PC-3 (cell line): ENCODE measurements around the gene NTRK2. TPM values are rescaled to one million over a fixed set of nuclear protein-coding genes. Genes with fewer than 3 reads are reported as not detected.

Source experiments
- ATAC-seq: fragments of 200-7000 bp; cut with Tn5 transposase; 2 replicates; pipeline ENCODE4 v1.9.1; 2020; ENCODE audit warnings: mild to moderate bottlenecking, moderate library complexity
- BruUV-seq: library from RNA; stranded (reverse); fragments of 400-500 nt; replicated peaks from 2 replicates; lab custom pipeline; 2021; lab: Mats Ljungman, UMichigan
- CTCF ChIA-PET: fragments of 300-600 bp; sonication (Branson Sonifier 250); formaldehyde crosslinking; loops from one replicate; lab custom pipeline; 2022; ENCODE audit warnings: antibody characterized with exemption; lab: Charles Lee
- POLR2A ChIA-PET: fragments of 300-600 bp; sonication (Branson Sonifier 250); formaldehyde crosslinking; loops from one replicate; lab custom pipeline; 2022; ENCODE audit warnings: antibody characterized with exemption; ENCODE audit not compliant: unreplicated experiment; lab: Charles Lee
- DNase-seq: peaks from one replicate; pipeline ENCODE4 v3.0.0-alpha.2; 2015
- H2AFZ ChIP-seq: fragments of 300-600 bp; sonication (generic); 2 replicates; pipeline ENCODE4 v1.6.0; 2016; ENCODE audit warnings: antibody characterized with exemption, low read length
- H3F3A ChIP-seq: fragments of 300-600 bp; sonication (generic); one replicate; pipeline ENCODE4 v1.6.0; 2017; ENCODE audit warnings: antibody characterized with exemption, low read length, control low read depth, mild to moderate bottlenecking; ENCODE audit not compliant: unreplicated experiment
- H3K27ac ChIP-seq: fragments of 300-600 bp; sonication (generic); 2 replicates; pipeline ENCODE4 v1.5.1; 2016; ENCODE audit warnings: mild to moderate bottlenecking, low read length
- H3K27me3 ChIP-seq: fragments of 300-600 bp; sonication (generic); 2 replicates; pipeline ENCODE4 v1.6.1; 2016; ENCODE audit warnings: low read length, mixed read lengths
- H3K36me3 ChIP-seq: fragments of 300-600 bp; sonication (generic); 2 replicates; pipeline ENCODE4 v1.6.1; 2016; ENCODE audit warnings: low read depth, mixed run types, low read length, mixed read lengths
- H3K4me1 ChIP-seq: fragments of 300-600 bp; sonication (generic); 2 replicates; pipeline ENCODE4 v1.5.1; 2016; ENCODE audit warnings: low read length; ENCODE audit not compliant: insufficient read depth
- H3K4me2 ChIP-seq: fragments of 300-600 bp; sonication (generic); 2 replicates; pipeline ENCODE4 v1.6.0; 2016; ENCODE audit warnings: low read length
- H3K4me3 ChIP-seq: fragments of 300-600 bp; sonication (generic); 2 replicates; pipeline ENCODE4 v1.5.1; 2016; ENCODE audit warnings: mild to moderate bottlenecking, low read length, mixed read lengths
- H3K79me2 ChIP-seq: fragments of 300-600 bp; sonication (generic); 2 replicates; pipeline ENCODE4 v1.6.1; 2017; ENCODE audit warnings: low read length, mixed read lengths
- H3K9ac ChIP-seq: fragments of 300-600 bp; sonication (generic); 2 replicates; pipeline ENCODE4 v1.6.0; 2016; ENCODE audit warnings: mild to moderate bottlenecking, low read length
- H3K9me2 ChIP-seq: fragments of 300-600 bp; sonication (generic); replicated peaks from 2 replicates; pipeline ENCODE4 v1.6.1; 2016; ENCODE audit warnings: mixed run types, low read length, mixed read lengths
- H3K9me3 ChIP-seq: fragments of 300-600 bp; sonication (generic); 2 replicates; pipeline ENCODE4 v1.6.1; 2016; ENCODE audit warnings: low read length, mixed read lengths
- H4K20me1 ChIP-seq: fragments of 300-600 bp; sonication (generic); 2 replicates; pipeline ENCODE4 v1.6.1; 2016; ENCODE audit warnings: low read length, mixed read lengths
- CTCF ChIP-seq: fragments of 300-600 bp; sonication (generic); conservative IDR thresholded peaks from 2 replicates; pipeline ENCODE4 v1.5.1; 2017; ENCODE audit warnings: antibody characterized with exemption, low read depth, mild to moderate bottlenecking, low read length
- EZH2 ChIP-seq: fragments of 300-600 bp; sonication (generic); IDR thresholded peaks from one replicate; pipeline ENCODE4 v1.6.1; 2017; ENCODE audit warnings: antibody characterized with exemption, mild to moderate bottlenecking, low read length; ENCODE audit not compliant: unreplicated experiment
- EZH2phosphoT487 ChIP-seq: fragments of 300-600 bp; sonication (generic); IDR thresholded peaks from 2 replicates; pipeline ENCODE4 v1.6.1; 2018; ENCODE audit warnings: mild to moderate bottlenecking, antibody characterized with exemption, low read length, borderline replicate concordance
- intact Hi-C: fragments of 100-400 bp; cut with micrococcal nuclease; formaldehyde crosslinking; loops from 2 replicates; pipeline ENCODE4 v1.9.0; 2023
- total RNA-seq: library from RNA; depleted of rRNA; stranded (reverse); fragments of >200 nt; gene quantifications from 2 replicates; pipeline ENCODE4 v1.2.3, GENCODE V29; 2014

Gene NTRK2
- total RNA-seq, 1 experiment from 2014 or later = not detected

- no TSS peak for BruUV-seq
- no peak overlapping the region for H3K4me2 ChIP-seq
- ChIA-PET POLR2A (no interaction called here), CTCF (no interaction called here)
- TF ChIP-seq EZH2 = no peak
- no peak for TF ChIP-seq EZH2phosphoT487
- TF ChIP-seq CTCF = no peak
- no peak overlapping the region for H2AFZ ChIP-seq
- H3K4me1 ChIP-seq = no peaks in the 10 kb centered on the region
- no peak overlapping the region for H3K4me3 ChIP-seq
- H3K9ac ChIP-seq = no peak overlapping the region
- H3K9me3 ChIP-seq = no peaks in the 10 kb centered on the region
- no peak overlapping the region for H3K27ac ChIP-seq
- H3F3A ChIP-seq = no peaks in the 10 kb centered on the region
- no peaks in the 10 kb centered on the region for H3K36me3 ChIP-seq
- no peaks in the 10 kb centered on the region for H4K20me1 ChIP-seq
- ATAC-seq (no peak), DNase-seq (no peak)
- H3K79me2 ChIP-seq = no peaks in the 10 kb centered on the region
- no peaks in the 10 kb centered on the region for H3K27me3 ChIP-seq
- no peaks in the 10 kb centered on the region for H3K9me2 ChIP-seq
- intact Hi-C loops = no loop called here
Measured at GRCh38 chr9:84940294-84940693, 270.8 kb downstream of the NTRK2 start.

- H3K79me2 ChIP-seq = no peaks in the 10 kb centered on the region
- H3K9me2 ChIP-seq = no peaks in the 10 kb centered on the region
- no peak overlapping the region for H3K9ac ChIP-seq
- no peaks in the 10 kb centered on the region for H3K9me3 ChIP-seq
- H3K4me2 ChIP-seq = no peak overlapping the region
- no peaks in the 10 kb centered on the region for H3K4me1 ChIP-seq
- DNase-seq = no peak
- intact Hi-C loops = no loop called here
- no TSS peak for BruUV-seq
- H3K4me3 ChIP-seq = no peak overlapping the region
- no peak overlapping the region for H2AFZ ChIP-seq
- ChIA-PET POLR2A (no interaction called here), CTCF (no interaction called here)
- TF ChIP-seq EZH2 (no peak), CTCF (no peak), EZH2phosphoT487 (no peak)
- no peaks in the 10 kb centered on the region for H3K27me3 ChIP-seq
- no peak overlapping the region for H3K27ac ChIP-seq
- no peaks in the 10 kb centered on the region for H3K36me3 ChIP-seq
- no peaks in the 10 kb centered on the region for H3F3A ChIP-seq
- H4K20me1 ChIP-seq = no peaks in the 10 kb centered on the region
- ATAC-seq = no peak
Measured at GRCh38 chr9:84941792-84942191, 272.3 kb downstream of the NTRK2 start.

GRCh38 chr9:84943482-84944050, 274.0 kb downstream of the NTRK2 start:
- Histone ChIP-seq H3K27me3 (no peaks in the 10 kb centered on the region), H3K9me2 (no peaks in the 10 kb centered on the region), H3K79me2 (no peaks in the 10 kb centered on the region), H3K4me1 (no peaks in the 10 kb centered on the region), H3K4me3 (no peak overlapping the region), H2AFZ (no peak overlapping the region), H3K27ac (no peak overlapping the region), H3K9me3 (no peaks in the 10 kb centered on the region), H3K4me2 (no peak overlapping the region), H3F3A (no peaks in the 10 kb centered on the region), H4K20me1 (no peaks in the 10 kb centered on the region), H3K9ac (no peak overlapping the region), H3K36me3 (no peaks in the 10 kb centered on the region)
- BruUV-seq = no TSS peak
- ChIA-PET POLR2A (no interaction called here), CTCF (no interaction called here)
- DNase-seq = no peak
- no peak for ATAC-seq
- TF ChIP-seq EZH2 = no peak
- no peak for TF ChIP-seq CTCF
- no peak for TF ChIP-seq EZH2phosphoT487
- intact Hi-C loops = no loop called here
